ENCODE measurements around the gene CHCHD6.

- peak in 2 of 3 experiments; percentile 20 to 23; a peak in 2 of 6 replicates for TF ChIP-seq CTCF (IDR thresholded peaks at IDR 0.05 in 2 of 3, conservative IDR thresholded peaks at IDR 0.05 in 1 of 3; ENCODE audit: borderline replicate concordance in 1 of 3, insufficient read depth in 1 of 3, low read depth in 2 of 3, low read length in 2 of 3)
- TF ChIP-seq EZH2 (IDR thresholded peaks at IDR 0.05): no peak
- no peak for TF ChIP-seq CEBPB (IDR thresholded peaks at IDR 0.05; ENCODE audit: low read depth)
- TF ChIP-seq TCF7L2 (IDR thresholded peaks at IDR 0.05; ENCODE audit: borderline replicate concordance, extremely low read depth, insufficient read depth, insufficient read length): no peak
- TF ChIP-seq ELF1 (IDR thresholded peaks at IDR 0.05; ENCODE audit: borderline replicate concordance, low read depth): no peak
- no peak for TF ChIP-seq EZH2phosphoT487 (IDR thresholded peaks at IDR 0.05; ENCODE audit: borderline replicate concordance)
- TF ChIP-seq MAX (IDR thresholded peaks at IDR 0.05): no peak
- no peak for TF ChIP-seq POLR2AphosphoS5 (IDR thresholded peaks at IDR 0.05; ENCODE audit: low read depth, low read length)
Measured at GRCh38 chr3:126945171-126945721, 241.2 kb downstream of the CHCHD6 start.

Measured in HCT116 (cell line).